Measurements from ENCODE around the gene ATXN10. TPM values are rescaled to one million over a fixed set of nuclear protein-coding genes. Genes with fewer than 3 reads are reported as not detected.

ATXN10 gene
- total RNA-seq, 2 experiments from 2014 or later, result 43.8 to 48.0 TPM

GRCh38 chr22:45785458-45785857 is 113.8 kb downstream of the ATXN10 start:
- no peaks in the 10 kb centered on the region for H3K4me1 ChIP-seq (ENCODE audit: insufficient read depth, low read length)
- POLR2A ChIA-PET, result no interaction called here

GRCh38 chr22:45786726-45787125 is 115.1 kb downstream of the ATXN10 start:
- H3K9me3 ChIP-seq (ENCODE audit: control insufficient read depth in 1 of 2, insufficient read depth in 1 of 2, low read length in 2 of 2), result no peaks in the 10 kb centered on the region
- no peak overlapping the region for H3K4me3 Mint-ChIP-seq
- H3K9me3 Mint-ChIP-seq, result no peaks in the 10 kb centered on the region
- H3K4me1 ChIP-seq (ENCODE audit: insufficient read depth, low read length), result no peaks in the 10 kb centered on the region
- no peaks in the 10 kb centered on the region for H3K4me1 Mint-ChIP-seq (ENCODE audit: low read depth)
- ChIA-PET POLR2A (no interaction called here), CTCF (no interaction called here)
- H3K27ac ChIP-seq (ENCODE audit: low read depth in 1 of 2, low read length in 2 of 2), result no peak overlapping the region
- TF ChIP-seq CTCF (IDR thresholded peaks at IDR 0.05), result no peak
- no peaks in the 10 kb centered on the region for H3K36me3 ChIP-seq (ENCODE audit: insufficient read depth, low read length)
- ATAC-seq (ENCODE audit: poor library complexity) (no peak), DNase-seq (no peak)
- H3K27ac Mint-ChIP-seq, result no peak overlapping the region
- intact Hi-C loops (cut with DNase I, micrococcal nuclease), result no loop called here
- no peak overlapping the region for H3K4me3 ChIP-seq (ENCODE audit: low read length)
- peaks cover 47% of the 10 kb centered on the region for H3K36me3 Mint-ChIP-seq (ENCODE audit: low read depth)
- H3K27me3 ChIP-seq (ENCODE audit: control insufficient read depth in 1 of 2, insufficient read depth in 2 of 2, low read length in 2 of 2), result no peaks in the 10 kb centered on the region
- no peaks in the 10 kb centered on the region for H3K27me3 Mint-ChIP-seq

More at GRCh38 chr22:45785458-45785857, 113.8 kb downstream of the ATXN10 start:
- H3K27ac ChIP-seq (ENCODE audit: low read depth in 1 of 2, low read length in 2 of 2), result no peak overlapping the region
- H3K27ac Mint-ChIP-seq, result no peak overlapping the region
- no peak for TF ChIP-seq CTCF (IDR thresholded peaks at IDR 0.05)
- H3K4me3 ChIP-seq (ENCODE audit: low read length), result no peak overlapping the region
- H3K27me3 ChIP-seq (ENCODE audit: control insufficient read depth in 1 of 2, insufficient read depth in 2 of 2, low read length in 2 of 2), result no peaks in the 10 kb centered on the region
- ATAC-seq (ENCODE audit: poor library complexity) (no peak), DNase-seq (no peak)
- no peaks in the 10 kb centered on the region for H3K27me3 Mint-ChIP-seq
- H3K4me3 Mint-ChIP-seq, result no peak overlapping the region
- CTCF ChIA-PET, result no interaction called here
- no peaks in the 10 kb centered on the region for H3K36me3 ChIP-seq (ENCODE audit: insufficient read depth, low read length)
- intact Hi-C loops (cut with DNase I, micrococcal nuclease), result no loop called here
- H3K9me3 Mint-ChIP-seq, result no peaks in the 10 kb centered on the region
- H3K9me3 ChIP-seq (ENCODE audit: control insufficient read depth in 1 of 2, insufficient read depth in 1 of 2, low read length in 2 of 2), result no peaks in the 10 kb centered on the region
- no peaks in the 10 kb centered on the region for H3K4me1 Mint-ChIP-seq (ENCODE audit: low read depth)
- H3K36me3 Mint-ChIP-seq (ENCODE audit: low read depth), result peaks cover 40% of the 10 kb centered on the region

GRCh38 chr22:45787759-45788158 is 116.1 kb downstream of the ATXN10 start:
- Mint-ChIP-seq H3K4me1 (ENCODE audit: low read depth) (no peaks in the 10 kb centered on the region), H3K9me3 (no peaks in the 10 kb centered on the region), H3K27me3 (no peaks in the 10 kb centered on the region), H3K4me3 (no peak overlapping the region), H3K27ac (no peak overlapping the region), H3K36me3 (ENCODE audit: low read depth) (peaks cover 43% of the 10 kb centered on the region)
- ChIA-PET CTCF (no interaction called here), POLR2A (no interaction called here)
- no peaks in the 10 kb centered on the region for H3K9me3 ChIP-seq (ENCODE audit: control insufficient read depth in 1 of 2, insufficient read depth in 1 of 2, low read length in 2 of 2)
- no peak for DNase-seq
- peaks cover 5% of the 10 kb centered on the region for H3K36me3 ChIP-seq (ENCODE audit: insufficient read depth, low read length)
- no peak for TF ChIP-seq CTCF (IDR thresholded peaks at IDR 0.05)
- no peak overlapping the region for H3K27ac ChIP-seq (ENCODE audit: low read depth in 1 of 2, low read length in 2 of 2)
- no peaks in the 10 kb centered on the region for H3K27me3 ChIP-seq (ENCODE audit: control insufficient read depth in 1 of 2, insufficient read depth in 2 of 2, low read length in 2 of 2)
- no peaks in the 10 kb centered on the region for H3K4me1 ChIP-seq (ENCODE audit: insufficient read depth, low read length)
- intact Hi-C loops (cut with DNase I, micrococcal nuclease), result no loop called here
- ATAC-seq (ENCODE audit: poor library complexity), result no peak
- no peak overlapping the region for H3K4me3 ChIP-seq (ENCODE audit: low read length)
